ENCODE data around the gene TPCN1.

DNA sequence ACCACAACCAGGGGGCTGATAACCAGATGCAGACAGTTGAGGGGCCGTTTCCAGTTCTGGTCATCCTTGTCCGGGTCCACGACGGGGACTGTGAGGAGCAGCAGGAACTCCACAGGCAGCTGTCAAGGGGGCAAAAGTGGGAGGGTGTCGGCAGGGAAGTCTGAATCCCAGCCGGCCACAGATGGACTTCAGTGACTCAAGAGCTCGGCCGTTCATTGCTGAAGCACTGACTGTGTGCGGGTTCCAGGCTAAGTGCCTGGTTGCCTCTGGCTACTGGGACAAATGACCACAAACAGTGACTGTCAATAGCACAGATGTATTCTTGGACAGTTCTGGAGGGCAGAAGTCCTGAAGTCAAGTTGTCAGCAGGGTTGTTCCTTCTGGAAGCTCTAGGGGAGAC is 94.1 kb downstream of the TPCN1 start:
- TF ChIP-seq, protein P1, sequence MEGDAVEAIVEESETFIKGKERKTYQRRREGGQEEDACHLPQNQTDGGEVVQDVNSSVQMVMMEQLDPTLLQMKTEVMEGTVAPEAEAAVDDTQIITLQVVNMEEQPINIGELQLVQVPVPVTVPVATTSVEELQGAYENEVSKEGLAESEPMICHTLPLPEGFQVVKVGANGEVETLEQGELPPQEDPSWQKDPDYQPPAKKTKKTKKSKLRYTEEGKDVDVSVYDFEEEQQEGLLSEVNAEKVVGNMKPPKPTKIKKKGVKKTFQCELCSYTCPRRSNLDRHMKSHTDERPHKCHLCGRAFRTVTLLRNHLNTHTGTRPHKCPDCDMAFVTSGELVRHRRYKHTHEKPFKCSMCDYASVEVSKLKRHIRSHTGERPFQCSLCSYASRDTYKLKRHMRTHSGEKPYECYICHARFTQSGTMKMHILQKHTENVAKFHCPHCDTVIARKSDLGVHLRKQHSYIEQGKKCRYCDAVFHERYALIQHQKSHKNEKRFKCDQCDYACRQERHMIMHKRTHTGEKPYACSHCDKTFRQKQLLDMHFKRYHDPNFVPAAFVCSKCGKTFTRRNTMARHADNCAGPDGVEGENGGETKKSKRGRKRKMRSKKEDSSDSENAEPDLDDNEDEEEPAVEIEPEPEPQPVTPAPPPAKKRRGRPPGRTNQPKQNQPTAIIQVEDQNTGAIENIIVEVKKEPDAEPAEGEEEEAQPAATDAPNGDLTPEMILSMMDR (IDR thresholded peaks at IDR 0.05), result no peak
- TF ChIP-seq ETV6 (CRISPR knock-in tag; IDR thresholded peaks at IDR 0.05) (no peak), NFATC4 (CRISPR knock-in tag; IDR thresholded peaks at IDR 0.05) (no peak), FOXK1 (CRISPR knock-in tag; IDR thresholded peaks at IDR 0.05) (no peak), FOXP1 (CRISPR knock-in tag; IDR thresholded peaks at IDR 0.05; ENCODE audit: borderline replicate concordance) (no peak)
- TF ChIP-seq, protein P2, sequence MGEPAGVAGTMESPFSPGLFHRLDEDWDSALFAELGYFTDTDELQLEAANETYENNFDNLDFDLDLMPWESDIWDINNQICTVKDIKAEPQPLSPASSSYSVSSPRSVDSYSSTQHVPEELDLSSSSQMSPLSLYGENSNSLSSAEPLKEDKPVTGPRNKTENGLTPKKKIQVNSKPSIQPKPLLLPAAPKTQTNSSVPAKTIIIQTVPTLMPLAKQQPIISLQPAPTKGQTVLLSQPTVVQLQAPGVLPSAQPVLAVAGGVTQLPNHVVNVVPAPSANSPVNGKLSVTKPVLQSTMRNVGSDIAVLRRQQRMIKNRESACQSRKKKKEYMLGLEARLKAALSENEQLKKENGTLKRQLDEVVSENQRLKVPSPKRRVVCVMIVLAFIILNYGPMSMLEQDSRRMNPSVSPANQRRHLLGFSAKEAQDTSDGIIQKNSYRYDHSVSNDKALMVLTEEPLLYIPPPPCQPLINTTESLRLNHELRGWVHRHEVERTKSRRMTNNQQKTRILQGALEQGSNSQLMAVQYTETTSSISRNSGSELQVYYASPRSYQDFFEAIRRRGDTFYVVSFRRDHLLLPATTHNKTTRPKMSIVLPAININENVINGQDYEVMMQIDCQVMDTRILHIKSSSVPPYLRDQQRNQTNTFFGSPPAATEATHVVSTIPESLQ (CRISPR knock-in tag; IDR thresholded peaks at IDR 0.05), result no peak
- TF ChIP-seq, protein P3, sequence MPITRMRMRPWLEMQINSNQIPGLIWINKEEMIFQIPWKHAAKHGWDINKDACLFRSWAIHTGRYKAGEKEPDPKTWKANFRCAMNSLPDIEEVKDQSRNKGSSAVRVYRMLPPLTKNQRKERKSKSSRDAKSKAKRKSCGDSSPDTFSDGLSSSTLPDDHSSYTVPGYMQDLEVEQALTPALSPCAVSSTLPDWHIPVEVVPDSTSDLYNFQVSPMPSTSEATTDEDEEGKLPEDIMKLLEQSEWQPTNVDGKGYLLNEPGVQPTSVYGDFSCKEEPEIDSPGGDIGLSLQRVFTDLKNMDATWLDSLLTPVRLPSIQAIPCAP (CRISPR knock-in tag; IDR thresholded peaks at IDR 0.05), result no peak
- TF ChIP-seq, protein P4, sequence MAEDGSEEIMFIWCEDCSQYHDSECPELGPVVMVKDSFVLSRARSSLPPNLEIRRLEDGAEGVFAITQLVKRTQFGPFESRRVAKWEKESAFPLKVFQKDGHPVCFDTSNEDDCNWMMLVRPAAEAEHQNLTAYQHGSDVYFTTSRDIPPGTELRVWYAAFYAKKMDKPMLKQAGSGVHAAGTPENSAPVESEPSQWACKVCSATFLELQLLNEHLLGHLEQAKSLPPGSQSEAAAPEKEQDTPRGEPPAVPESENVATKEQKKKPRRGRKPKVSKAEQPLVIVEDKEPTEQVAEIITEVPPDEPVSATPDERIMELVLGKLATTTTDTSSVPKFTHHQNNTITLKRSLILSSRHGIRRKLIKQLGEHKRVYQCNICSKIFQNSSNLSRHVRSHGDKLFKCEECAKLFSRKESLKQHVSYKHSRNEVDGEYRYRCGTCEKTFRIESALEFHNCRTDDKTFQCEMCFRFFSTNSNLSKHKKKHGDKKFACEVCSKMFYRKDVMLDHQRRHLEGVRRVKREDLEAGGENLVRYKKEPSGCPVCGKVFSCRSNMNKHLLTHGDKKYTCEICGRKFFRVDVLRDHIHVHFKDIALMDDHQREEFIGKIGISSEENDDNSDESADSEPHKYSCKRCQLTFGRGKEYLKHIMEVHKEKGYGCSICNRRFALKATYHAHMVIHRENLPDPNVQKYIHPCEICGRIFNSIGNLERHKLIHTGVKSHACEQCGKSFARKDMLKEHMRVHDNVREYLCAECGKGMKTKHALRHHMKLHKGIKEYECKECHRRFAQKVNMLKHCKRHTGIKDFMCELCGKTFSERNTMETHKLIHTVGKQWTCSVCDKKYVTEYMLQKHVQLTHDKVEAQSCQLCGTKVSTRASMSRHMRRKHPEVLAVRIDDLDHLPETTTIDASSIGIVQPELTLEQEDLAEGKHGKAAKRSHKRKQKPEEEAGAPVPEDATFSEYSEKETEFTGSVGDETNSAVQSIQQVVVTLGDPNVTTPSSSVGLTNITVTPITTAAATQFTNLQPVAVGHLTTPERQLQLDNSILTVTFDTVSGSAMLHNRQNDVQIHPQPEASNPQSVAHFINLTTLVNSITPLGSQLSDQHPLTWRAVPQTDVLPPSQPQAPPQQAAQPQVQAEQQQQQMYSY (CRISPR knock-in tag; IDR thresholded peaks at IDR 0.05), result no peak
